ENCODE measurements around the gene KLF13. TPM values are rescaled to one million over a fixed set of nuclear protein-coding genes. Genes with fewer than 3 reads are reported as not detected.

The KLF13 gene
- total RNA-seq, 1 donor from 2014 or later, result 59.1 TPM

DNA sequence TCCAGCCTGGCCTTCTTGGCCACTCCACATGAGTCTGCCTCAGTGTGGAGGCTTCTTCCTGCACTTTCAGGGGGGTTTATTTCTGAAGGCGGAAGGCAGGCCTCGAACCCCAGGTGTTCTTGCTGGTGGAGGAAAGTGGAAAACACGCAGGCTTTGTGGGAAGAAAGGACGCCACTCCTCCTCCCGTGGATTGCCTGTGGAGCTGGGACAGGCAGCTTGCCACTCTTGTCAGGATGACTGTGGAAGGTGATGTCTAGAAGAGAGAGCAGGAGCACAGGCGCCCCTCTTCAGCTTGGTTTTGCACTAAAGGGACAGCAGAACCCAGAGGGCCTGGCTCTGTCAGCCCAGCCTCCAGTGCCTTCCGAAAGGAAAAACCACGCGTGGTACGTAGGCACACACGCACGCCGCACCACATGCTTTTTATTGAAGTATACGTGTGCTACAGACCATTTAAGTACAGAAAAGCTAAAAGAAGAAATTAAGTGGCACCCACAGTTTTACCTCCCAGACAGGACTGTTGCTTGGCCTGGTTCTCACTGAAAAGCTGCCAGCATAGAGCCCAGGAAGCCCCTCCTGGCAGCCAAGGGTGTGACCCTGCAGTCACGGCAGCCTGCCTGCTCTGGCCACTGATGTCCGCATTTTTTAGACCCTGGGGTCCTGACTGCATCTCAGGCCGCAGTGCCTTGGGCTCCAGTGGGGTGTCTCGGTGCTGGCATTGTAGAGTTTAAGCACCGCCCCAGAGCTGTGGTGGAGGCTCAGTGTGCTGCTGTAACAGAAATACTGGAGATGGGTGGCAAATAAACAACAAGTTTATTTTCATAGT, 21.6 kb downstream of the KLF13 start:
- no peak overlapping the region for H3K27ac Mint-ChIP-seq (ENCODE audit: unreplicated experiment)
- TF ChIP-seq, protein P1, sequence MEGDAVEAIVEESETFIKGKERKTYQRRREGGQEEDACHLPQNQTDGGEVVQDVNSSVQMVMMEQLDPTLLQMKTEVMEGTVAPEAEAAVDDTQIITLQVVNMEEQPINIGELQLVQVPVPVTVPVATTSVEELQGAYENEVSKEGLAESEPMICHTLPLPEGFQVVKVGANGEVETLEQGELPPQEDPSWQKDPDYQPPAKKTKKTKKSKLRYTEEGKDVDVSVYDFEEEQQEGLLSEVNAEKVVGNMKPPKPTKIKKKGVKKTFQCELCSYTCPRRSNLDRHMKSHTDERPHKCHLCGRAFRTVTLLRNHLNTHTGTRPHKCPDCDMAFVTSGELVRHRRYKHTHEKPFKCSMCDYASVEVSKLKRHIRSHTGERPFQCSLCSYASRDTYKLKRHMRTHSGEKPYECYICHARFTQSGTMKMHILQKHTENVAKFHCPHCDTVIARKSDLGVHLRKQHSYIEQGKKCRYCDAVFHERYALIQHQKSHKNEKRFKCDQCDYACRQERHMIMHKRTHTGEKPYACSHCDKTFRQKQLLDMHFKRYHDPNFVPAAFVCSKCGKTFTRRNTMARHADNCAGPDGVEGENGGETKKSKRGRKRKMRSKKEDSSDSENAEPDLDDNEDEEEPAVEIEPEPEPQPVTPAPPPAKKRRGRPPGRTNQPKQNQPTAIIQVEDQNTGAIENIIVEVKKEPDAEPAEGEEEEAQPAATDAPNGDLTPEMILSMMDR (IDR thresholded peaks at IDR 0.05), result no peak
- H3K4me3 Mint-ChIP-seq (ENCODE audit: unreplicated experiment), result no peak overlapping the region
- peaks cover 1% of the 10 kb centered on the region for H3K36me3 Mint-ChIP-seq (ENCODE audit: low read depth)
- no peaks in the 10 kb centered on the region for H3K9me3 Mint-ChIP-seq (ENCODE audit: low read depth)
- H3K4me1 Mint-ChIP-seq (ENCODE audit: low read depth), result peaks cover 44% of the 10 kb centered on the region
- DNase-seq (ENCODE audit: low spot score), result no peak
- H3K27me3 Mint-ChIP-seq (ENCODE audit: low read depth), result no peaks in the 10 kb centered on the region

DNA sequence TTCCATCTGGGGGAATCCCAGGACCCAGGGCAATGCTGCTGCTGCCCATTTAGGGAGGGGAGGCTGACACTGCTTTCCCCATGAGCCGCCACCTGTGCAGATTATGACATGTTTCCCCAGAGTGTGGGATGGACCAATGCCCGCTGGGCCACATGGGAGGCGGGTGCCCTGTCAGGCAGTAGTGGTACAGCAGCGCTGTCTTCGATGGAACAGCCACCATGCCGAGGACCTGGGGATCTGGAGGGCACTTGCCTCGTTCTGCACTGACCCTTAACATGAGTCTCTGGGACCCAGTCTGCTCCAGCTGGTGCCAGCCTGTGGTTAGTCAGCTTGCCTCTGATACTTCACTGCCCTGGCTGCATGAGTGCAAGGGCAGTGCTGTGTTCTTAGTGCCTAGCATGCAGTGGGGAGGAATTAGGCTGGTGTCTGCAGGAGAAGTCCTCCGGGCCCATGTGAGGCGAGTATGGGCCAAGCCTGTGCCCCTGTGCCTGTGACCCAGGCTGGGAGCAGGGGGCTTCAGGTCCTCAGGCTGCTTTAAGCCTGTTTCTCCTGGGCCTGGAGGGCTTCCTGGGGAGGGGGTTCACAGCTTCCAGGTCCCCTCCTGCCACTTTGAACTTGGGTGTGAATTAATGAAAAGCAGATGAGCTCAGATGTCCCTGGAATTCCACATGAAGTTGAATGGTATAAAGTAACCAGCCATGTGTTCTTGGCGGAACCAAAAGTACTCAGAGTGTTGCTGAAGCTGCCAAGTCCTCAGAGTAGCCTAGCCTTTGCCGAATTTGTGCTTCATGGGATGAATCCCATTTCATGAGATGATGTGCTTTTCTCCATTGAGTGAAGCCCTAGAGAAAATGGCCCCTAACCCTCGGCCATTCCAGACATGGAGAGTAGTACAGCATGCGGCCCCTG, 22.9 kb downstream of the KLF13 start:
- H3K4me3 Mint-ChIP-seq (ENCODE audit: unreplicated experiment), result no peak overlapping the region
- no peak overlapping the region for H3K27ac Mint-ChIP-seq (ENCODE audit: unreplicated experiment)
- H3K27me3 Mint-ChIP-seq (ENCODE audit: low read depth), result no peaks in the 10 kb centered on the region
- TF ChIP-seq, protein P1 (IDR thresholded peaks at IDR 0.05), result no peak
- H3K4me1 Mint-ChIP-seq (ENCODE audit: low read depth), result peaks cover 48% of the 10 kb centered on the region
- DNase-seq (ENCODE audit: low spot score), result no peak
- peaks cover 1% of the 10 kb centered on the region for H3K36me3 Mint-ChIP-seq (ENCODE audit: low read depth)
- no peaks in the 10 kb centered on the region for H3K9me3 Mint-ChIP-seq (ENCODE audit: low read depth)

DNA sequence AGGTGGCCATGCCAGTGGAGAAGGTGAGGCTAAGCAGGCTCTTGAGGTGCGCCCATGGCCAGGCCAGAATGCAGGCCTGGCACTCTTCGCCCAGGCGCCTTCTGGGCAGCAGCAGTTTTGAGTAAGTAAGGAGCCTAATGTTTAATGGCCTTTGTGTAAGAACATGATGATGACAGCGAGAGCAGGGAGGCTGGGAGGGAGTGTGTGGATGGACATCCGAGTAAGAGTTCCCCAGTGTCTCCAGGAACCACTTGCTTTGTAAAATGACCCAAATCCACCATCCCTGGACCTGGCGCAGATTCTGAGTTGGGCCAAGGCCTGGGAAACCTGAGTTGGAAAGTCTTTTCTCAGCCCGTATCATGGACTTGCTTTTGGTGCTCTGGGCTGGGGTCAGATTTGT, 24.1 kb downstream of the KLF13 start:
- no peak for DNase-seq (ENCODE audit: low spot score)
- Mint-ChIP-seq H3K4me3 (ENCODE audit: unreplicated experiment) (no peak overlapping the region), H3K27me3 (ENCODE audit: low read depth) (no peaks in the 10 kb centered on the region), H3K4me1 (ENCODE audit: low read depth) (peaks cover 42% of the 10 kb centered on the region), H3K36me3 (ENCODE audit: low read depth) (peaks cover 1% of the 10 kb centered on the region), H3K27ac (ENCODE audit: unreplicated experiment) (no peak overlapping the region), H3K9me3 (ENCODE audit: low read depth) (no peaks in the 10 kb centered on the region)
- TF ChIP-seq, protein P1 (IDR thresholded peaks at IDR 0.05), result no peak

DNA sequence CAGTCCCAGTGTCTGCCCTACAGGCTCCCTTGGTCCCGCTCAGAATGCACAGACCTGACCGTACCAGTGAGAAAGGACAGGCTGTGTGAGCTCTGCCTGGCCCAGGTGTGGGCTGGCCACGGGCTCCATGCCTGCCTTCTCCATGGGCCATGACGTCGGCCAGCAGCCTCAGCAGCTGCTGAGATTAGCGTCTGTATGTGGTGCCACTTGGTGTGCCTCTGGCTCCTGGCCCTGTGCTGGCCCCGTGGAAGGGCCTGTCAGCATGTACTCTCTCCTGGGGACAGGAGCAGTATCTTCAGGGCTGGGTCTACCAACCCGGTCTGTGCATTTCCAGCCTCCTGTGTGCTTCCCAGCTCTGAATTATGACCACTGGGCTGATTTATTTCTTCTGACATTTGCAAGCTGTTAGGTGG, 25.7 kb downstream of the KLF13 start:
- H3K4me1 Mint-ChIP-seq (ENCODE audit: low read depth), result peaks cover 50% of the 10 kb centered on the region
- TF ChIP-seq, protein P1 (IDR thresholded peaks at IDR 0.05), result no peak
- no peaks in the 10 kb centered on the region for H3K9me3 Mint-ChIP-seq (ENCODE audit: low read depth)
- peaks cover 4% of the 10 kb centered on the region for H3K36me3 Mint-ChIP-seq (ENCODE audit: low read depth)
- H3K27me3 Mint-ChIP-seq (ENCODE audit: low read depth), result no peaks in the 10 kb centered on the region
- DNase-seq (ENCODE audit: low spot score), result no peak
- no peak overlapping the region for H3K4me3 Mint-ChIP-seq (ENCODE audit: unreplicated experiment)
- H3K27ac Mint-ChIP-seq (ENCODE audit: unreplicated experiment), result peak overlapping the region; percentile 59
